Natural killer cell (primary cell): ENCODE data around the gene DPH3. TPM values are rescaled to one million over a fixed set of nuclear protein-coding genes. Genes with fewer than 3 reads are reported as not detected.

Source experiments
- ATAC-seq, 3 donors: fragments of 150-1000 bp in 2 of 3; fragments of 200-7000 bp in 1 of 3; cut with Tn5 transposase; 1 replicate in 1 of 3; 2 replicates in 2 of 3; pipeline ENCODE4 v1.10.0; 2021; ENCODE audit warnings: mild to moderate bottlenecking in 2 of 3, moderate library complexity in 2 of 3
- DNase-seq, 2 donors: peaks; one replicate each; pipeline versions ENCODE4 v3.0.0 to v3.0.0-alpha.2; 2013 to 2021; ENCODE audit warnings: mixed read lengths in 1 of 2
- H3K27ac ChIP-seq: one replicate; pipeline ENCODE4 v1.5.1; 2013; ENCODE audit warnings: mild to moderate bottlenecking, low read length
- H3K27me3 ChIP-seq: one replicate; pipeline ENCODE4 v1.6.1; 2013; ENCODE audit warnings: low read length; ENCODE audit not compliant: control insufficient read depth, insufficient read depth
- H3K36me3 ChIP-seq: one replicate; pipeline ENCODE4 v1.6.1; 2013; ENCODE audit warnings: low read length; ENCODE audit not compliant: control insufficient read depth, insufficient read depth
- H3K4me1 ChIP-seq: one replicate; pipeline ENCODE4 v1.6.1; 2013; ENCODE audit warnings: low read length; ENCODE audit not compliant: control insufficient read depth, insufficient read depth
- H3K4me3 ChIP-seq: one replicate; pipeline ENCODE4 v1.5.1; 2013; ENCODE audit warnings: low read length
- H3K9me3 ChIP-seq: one replicate; pipeline ENCODE4 v1.6.1; 2013; ENCODE audit warnings: low read length; ENCODE audit not compliant: control insufficient read depth, insufficient read depth
- H3K27ac Mint-ChIP-seq, 2 donors: one replicate each; pipeline ENCODE4 v1.8.0; 2022; ENCODE audit warnings: mild to moderate bottlenecking in 2 of 2, mixed read lengths in 2 of 2, moderate library complexity in 1 of 2
- H3K27me3 Mint-ChIP-seq, 2 donors: one replicate each; pipeline ENCODE4 v1.8.0; 2022; ENCODE audit warnings: low read depth in 2 of 2, mixed read lengths in 2 of 2
- H3K36me3 Mint-ChIP-seq: one replicate; pipeline ENCODE4 v1.8.0; 2022; ENCODE audit warnings: mixed read lengths
- H3K4me1 Mint-ChIP-seq, 2 donors: one replicate each; pipeline ENCODE4 v1.8.0; 2022; ENCODE audit warnings: mixed read lengths in 2 of 2
- H3K4me3 Mint-ChIP-seq: one replicate; pipeline ENCODE4 v1.8.0; 2022; ENCODE audit warnings: mild to moderate bottlenecking, moderate library complexity, mixed read lengths
- H3K9me3 Mint-ChIP-seq, 2 donors: one replicate each; pipeline ENCODE4 v1.8.0; 2022; ENCODE audit warnings: mixed read lengths in 2 of 2
- WGBS: methylation state at CpG from one replicate; pipeline ENCODE4 v1.1.7; 2013; ENCODE audit warnings: missing lambda C conversion rate; ENCODE audit not compliant: insufficient coverage; 5-methylcytosine and 5-hydroxymethylcytosine counted together
- intact Hi-C: fragments of 100-400 bp; cut with micrococcal nuclease; formaldehyde crosslinking; loops from one replicate; pipeline ENCODE4 v1.14.2; 2022
- total RNA-seq, 4 donors: library from RNA; stranded (reverse); fragments of 120-200 nt in 1 of 4; gene quantifications; one replicate each; pipeline versions ENCODE4 v1.2.3 to v1.2.4, GENCODE V29; 2013 to 2022
- TF ChIP-seq, protein P1 (sequence below): fragments of 200-600 bp; IDR thresholded peaks from one replicate; pipeline ENCODE4 v1.8.0; 2022; ENCODE audit warnings: antibody characterized with exemption

The DPH3 gene
- total RNA-seq, 3 donors from 2014 or later (not counting 1 experiment from before 2014, with no cell fraction given), result 20.4 to 27.3 (median 22.8) TPM

DNA sequence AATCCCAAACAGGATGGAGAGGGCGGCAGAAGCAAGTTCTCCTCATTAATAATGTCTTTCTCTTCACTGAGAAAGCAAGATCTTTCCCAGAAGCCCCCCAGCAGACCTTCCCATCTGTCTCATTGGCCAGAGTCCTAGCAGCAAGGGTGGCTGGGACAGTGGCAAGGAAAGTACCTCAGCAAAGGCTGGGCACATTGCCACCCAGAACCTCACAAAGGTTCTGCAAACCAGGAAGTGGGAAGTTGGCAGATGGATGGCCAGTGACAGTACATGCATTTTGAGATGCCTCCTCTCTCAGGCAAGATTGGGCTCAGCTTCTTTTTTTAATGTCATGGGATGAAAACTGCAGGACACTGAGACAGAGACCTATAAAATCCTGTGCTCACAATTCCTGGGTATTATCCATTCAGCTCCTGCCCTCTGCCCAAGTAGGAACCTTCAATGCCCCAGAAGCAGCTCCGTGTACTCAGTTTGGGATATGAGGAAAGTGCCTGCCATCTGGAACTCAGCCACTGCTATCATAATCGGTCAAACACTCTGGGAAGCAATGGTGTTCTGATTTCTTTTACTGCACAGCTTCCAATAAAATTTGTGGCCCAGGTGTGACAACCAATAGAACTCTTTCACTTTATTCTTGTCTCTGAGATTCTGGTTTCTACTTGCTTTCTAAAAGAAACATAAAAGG, 25.5 kb downstream of the DPH3 start:
- H3K9me3 ChIP-seq, result no peaks in the 10 kb centered on the region
- H3K4me1 ChIP-seq, result no peaks in the 10 kb centered on the region
- no peak overlapping the region for H3K4me3 Mint-ChIP-seq
- no peaks in the 10 kb centered on the region for H3K9me3 Mint-ChIP-seq
- DNase-seq, result no peak
- no peak overlapping the region for H3K4me3 ChIP-seq
- no peak overlapping the region for H3K27ac Mint-ChIP-seq
- no peak for ATAC-seq
- no peaks in the 10 kb centered on the region for H3K36me3 Mint-ChIP-seq
- H3K27ac ChIP-seq, result no peak overlapping the region
- TF ChIP-seq, protein P1, sequence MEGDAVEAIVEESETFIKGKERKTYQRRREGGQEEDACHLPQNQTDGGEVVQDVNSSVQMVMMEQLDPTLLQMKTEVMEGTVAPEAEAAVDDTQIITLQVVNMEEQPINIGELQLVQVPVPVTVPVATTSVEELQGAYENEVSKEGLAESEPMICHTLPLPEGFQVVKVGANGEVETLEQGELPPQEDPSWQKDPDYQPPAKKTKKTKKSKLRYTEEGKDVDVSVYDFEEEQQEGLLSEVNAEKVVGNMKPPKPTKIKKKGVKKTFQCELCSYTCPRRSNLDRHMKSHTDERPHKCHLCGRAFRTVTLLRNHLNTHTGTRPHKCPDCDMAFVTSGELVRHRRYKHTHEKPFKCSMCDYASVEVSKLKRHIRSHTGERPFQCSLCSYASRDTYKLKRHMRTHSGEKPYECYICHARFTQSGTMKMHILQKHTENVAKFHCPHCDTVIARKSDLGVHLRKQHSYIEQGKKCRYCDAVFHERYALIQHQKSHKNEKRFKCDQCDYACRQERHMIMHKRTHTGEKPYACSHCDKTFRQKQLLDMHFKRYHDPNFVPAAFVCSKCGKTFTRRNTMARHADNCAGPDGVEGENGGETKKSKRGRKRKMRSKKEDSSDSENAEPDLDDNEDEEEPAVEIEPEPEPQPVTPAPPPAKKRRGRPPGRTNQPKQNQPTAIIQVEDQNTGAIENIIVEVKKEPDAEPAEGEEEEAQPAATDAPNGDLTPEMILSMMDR, result no peak
- H3K4me1 Mint-ChIP-seq, result no peaks in the 10 kb centered on the region
- 91% methylated on average over 3 of the region's 3 CpGs for WGBS
- intact Hi-C loops, result no loop called here
- no peaks in the 10 kb centered on the region for H3K27me3 ChIP-seq
- no peaks in the 10 kb centered on the region for H3K36me3 ChIP-seq
- H3K27me3 Mint-ChIP-seq, result peaks cover 0 to 4% of the 10 kb centered on the region in 2 donors

DNA sequence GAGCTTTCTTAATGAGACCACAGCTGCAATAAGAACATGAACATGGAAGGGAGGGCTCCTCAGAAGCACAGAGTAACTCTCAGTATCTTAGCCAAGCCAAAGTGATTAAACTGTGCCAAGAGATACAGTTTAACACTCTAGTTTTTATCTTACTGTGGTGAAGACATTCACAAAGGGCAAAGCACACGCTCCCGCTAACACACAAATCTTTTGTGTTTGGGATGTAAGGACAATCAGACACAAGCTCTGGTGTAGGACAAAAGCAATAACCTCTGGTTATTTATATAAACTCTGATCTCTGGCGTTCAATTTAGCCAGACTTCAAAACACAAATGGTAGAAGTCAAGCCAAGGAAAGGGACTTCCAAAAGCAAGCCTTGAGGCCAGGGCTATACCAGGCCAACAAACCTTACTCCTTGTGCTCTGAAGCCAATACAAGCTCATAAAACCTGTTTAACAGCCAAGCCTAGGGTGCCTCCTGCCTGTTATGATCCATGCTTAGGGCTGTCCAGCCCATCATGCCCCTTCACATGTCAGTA, 27.8 kb downstream of the DPH3 start:
- 94% methylated on average over 3 of the region's 3 CpGs for WGBS
- intact Hi-C loops, result no loop called here
- no peak for ATAC-seq
- Mint-ChIP-seq H3K4me1 (no peaks in the 10 kb centered on the region), H3K9me3 (no peaks in the 10 kb centered on the region), H3K27me3 (peaks cover 0 to 7% of the 10 kb centered on the region in 2 donors), H3K4me3 (no peak overlapping the region), H3K27ac (no peak overlapping the region), H3K36me3 (no peaks in the 10 kb centered on the region)
- no peaks in the 10 kb centered on the region for H3K4me1 ChIP-seq
- no peak for DNase-seq
- TF ChIP-seq, protein P1, result no peak
- H3K36me3 ChIP-seq, result no peaks in the 10 kb centered on the region
- no peaks in the 10 kb centered on the region for H3K27me3 ChIP-seq
- H3K4me3 ChIP-seq, result no peak overlapping the region
- no peaks in the 10 kb centered on the region for H3K9me3 ChIP-seq
- H3K27ac ChIP-seq, result no peak overlapping the region

DNA sequence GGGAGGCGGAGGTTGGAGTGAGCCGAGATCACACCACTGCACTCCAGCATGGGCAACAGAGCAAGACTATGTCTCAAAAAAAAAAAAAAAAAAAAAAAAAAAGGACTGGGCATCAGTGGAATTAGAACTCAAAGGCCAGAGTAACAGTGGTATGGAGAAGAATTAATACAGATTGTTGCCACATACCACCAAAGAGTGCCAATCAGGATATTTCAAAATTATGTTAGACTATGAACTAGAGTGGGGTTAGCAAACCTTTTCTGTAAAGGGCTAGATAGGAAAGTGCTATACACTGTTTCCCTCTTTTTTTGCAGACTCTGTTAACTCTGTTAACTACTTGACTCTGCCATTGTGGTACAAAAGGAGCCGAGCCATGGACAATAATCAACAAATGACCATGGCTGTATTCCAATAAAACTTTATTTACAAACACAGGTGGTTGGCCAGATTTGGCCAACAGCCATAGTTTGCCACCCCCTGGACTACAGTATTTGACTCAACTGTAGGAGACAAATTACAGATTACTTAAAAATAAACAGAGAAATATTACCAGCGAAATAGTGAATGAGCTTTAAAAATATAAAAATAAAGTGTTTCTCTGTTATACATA, 28.6 kb downstream of the DPH3 start:
- intact Hi-C loops, result no loop called here
- Histone ChIP-seq H3K4me1 (no peaks in the 10 kb centered on the region), H3K4me3 (no peak overlapping the region), H3K36me3 (no peaks in the 10 kb centered on the region), H3K27me3 (no peaks in the 10 kb centered on the region), H3K27ac (no peak overlapping the region), H3K9me3 (no peaks in the 10 kb centered on the region)
- Mint-ChIP-seq H3K9me3 (no peaks in the 10 kb centered on the region), H3K36me3 (no peaks in the 10 kb centered on the region), H3K4me3 (no peak overlapping the region), H3K27ac (no peak overlapping the region), H3K4me1 (no peaks in the 10 kb centered on the region), H3K27me3 (peaks cover 0 to 7% of the 10 kb centered on the region in 2 donors)
- DNase-seq, result no peak
- no peak for ATAC-seq
- WGBS, result 96% methylated on average over 3 of the region's 4 CpGs
- TF ChIP-seq, protein P1, result no peak
